CD4-positive, alpha-beta T cell treated with Interleukin-6 at 100 ng/mL for 8 hours (primary cell): Measurements from ENCODE around the gene NPHP4.

Source experiments
- DNase-seq: peaks from one replicate; pipeline ENCODE4 v3.0.0-alpha.2; 2020; ENCODE audit warnings: mixed read lengths, low spot score

NPHP4 gene

DNA sequence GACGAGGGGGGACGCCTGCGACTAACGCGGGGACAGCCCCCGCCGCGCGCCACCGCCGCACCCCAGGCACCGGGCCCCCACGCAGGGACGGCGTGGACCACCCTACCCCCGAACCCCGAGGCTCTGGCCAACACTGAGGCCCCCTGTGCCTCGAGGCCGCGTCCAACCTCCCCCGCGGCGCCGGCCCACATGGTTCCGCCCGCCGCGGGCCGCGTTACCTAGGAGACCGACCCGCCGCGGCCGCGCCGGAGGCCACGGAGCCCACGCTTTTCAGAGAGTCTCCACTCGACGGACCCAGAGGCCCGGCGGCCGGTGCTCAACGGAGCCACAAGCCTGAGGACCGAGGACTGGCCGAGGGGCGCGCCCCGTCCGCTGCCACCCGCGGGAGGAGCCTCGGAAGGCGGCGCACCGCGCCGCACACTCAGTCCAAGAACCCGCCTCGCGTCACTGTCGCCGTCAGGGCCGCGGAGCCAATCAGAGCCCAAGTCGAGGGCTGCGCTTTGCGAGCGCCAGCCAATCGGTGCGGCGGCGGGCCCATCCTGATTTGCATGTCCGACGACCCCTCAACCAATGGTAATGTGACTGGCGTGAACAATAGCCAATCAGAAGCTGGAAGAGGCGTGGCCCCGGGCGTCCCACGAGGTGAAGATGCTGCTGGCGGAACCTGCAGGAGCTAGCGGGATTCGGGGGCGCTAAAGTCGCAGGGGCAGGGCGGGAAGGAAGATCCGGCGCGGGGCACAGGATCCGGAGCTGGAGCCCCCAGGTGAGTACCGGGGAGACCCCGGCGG, at the start of gene NPHP4:
Gene NPHP4, minus strand, starts transcription at position 400 of the 788 bp plus-strand sequence. CDS start 6,136 bp downstream, outside the sequence.
- peak; percentile 99 for DNase-seq

DNA sequence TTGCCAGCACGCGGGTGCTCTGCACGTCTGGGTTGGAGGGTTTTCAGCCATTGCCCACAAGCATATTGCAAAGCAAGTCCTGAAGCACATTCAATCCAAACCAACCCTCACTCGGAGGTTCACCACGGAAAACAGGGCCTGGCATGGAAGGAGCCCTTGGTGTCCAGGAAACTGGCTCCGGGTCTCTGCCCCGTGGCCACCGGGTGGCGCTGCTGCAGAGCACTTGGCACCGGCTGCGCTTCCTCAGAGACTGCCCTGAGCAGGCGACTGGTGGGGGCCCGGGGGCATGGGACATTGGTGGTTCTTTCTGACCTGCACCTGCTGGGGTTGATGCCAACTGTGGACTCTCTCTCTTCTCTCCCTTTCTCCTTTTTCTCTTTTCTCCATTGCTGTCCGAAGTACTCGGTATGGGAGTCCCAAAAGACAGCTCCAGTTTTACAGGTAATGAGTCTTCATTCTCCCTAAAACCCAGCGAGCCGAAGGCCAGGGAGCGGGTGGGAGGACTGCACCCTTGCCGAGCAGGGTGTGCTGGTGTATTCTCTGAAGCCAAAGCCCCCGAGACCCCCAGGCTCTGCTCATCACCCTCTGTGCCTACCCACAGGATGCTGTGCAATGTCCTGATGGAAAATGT, 49.3 kb upstream of the NPHP4 start:
- DNase-seq, result no peak

DNA sequence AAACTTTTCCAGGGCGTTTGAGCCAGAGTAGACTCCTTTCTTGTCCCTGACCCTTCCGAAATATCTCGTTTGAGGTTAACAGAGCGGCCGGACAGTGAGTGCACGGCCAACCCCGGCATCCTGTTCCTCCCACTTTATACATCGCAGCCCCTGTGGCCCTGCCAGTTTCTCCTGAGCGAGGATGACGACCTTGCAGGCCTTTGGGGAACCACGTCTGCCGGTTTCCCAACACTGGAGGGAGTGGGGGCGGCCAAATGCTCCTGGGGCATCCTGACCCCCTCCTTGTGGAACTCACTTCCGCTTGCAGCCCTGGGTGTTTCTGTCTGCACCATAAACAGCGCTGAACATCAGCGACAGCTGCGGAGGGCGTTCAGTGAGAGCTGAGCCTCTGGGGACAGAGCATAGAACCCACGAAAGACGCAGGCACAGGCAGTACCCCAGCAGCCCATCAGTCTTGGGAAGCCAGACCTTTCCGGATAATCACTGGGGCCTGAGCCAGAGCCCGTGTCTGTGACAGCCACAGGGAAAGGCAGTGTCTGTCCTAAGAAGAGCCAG, 48.7 kb upstream of the NPHP4 start:
- DNase-seq, result no peak

DNA sequence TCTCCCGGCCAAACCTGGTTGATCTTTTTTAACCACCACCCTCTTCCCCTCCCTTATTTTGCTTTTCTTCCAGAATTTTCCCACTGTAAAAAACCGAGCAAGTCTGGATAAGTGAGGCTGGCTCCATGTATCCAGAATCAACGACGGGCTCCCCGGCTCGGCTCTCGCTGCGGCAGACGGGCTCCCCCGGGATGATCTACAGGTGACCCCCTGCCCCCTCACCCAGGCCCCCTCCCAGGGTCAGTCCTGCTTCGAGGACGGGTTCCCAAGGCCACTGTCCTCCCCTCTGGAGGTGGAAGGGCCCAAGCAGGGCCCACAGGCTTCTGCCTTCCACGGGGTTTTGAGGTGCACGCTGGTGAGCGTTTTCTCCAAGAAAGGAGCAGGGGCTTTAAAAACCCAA, 48.2 kb upstream of the NPHP4 start:
- DNase-seq, result no peak

DNA sequence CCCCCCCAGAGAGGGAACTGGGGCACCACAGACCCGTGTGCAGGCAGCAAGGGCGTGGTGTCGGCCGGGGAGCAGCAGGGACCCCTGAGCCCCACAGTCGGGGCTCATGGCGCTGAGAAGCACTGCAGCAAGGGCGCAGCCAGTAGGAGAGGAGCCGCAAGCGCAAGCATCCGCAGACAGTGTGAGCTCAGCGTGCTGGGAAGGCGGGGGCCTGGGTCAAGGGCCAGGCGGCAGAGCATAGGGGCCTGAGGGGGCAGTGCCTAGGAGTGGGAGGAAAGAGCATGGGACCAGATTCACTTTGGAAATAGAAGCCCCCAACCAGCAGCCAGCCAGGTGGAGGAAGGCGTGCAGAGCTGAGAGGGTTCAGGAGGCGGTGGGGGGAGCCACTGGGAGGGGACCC, 46.8 kb upstream of the NPHP4 start:
- no peak for DNase-seq

DNA sequence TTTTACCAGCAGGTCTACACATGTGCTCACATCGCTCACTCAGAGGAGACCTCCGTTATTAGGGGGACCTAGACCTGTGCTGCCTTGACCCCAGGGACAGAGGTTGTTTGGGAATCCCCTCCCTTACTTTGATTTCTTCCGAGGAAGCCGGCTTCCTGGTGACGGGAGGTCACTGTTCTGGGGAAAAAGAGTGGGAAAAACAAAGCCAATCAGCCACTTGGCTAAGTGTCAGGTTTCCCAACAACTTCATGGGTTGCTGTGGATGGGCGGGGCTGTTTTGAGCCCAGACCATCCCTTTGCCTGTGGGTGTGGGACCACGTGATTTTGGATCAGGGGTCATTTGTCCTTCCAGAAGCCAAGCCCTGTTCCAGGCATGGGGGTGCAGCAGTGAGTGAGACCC, 46.4 kb upstream of the NPHP4 start:
- no peak for DNase-seq

DNA sequence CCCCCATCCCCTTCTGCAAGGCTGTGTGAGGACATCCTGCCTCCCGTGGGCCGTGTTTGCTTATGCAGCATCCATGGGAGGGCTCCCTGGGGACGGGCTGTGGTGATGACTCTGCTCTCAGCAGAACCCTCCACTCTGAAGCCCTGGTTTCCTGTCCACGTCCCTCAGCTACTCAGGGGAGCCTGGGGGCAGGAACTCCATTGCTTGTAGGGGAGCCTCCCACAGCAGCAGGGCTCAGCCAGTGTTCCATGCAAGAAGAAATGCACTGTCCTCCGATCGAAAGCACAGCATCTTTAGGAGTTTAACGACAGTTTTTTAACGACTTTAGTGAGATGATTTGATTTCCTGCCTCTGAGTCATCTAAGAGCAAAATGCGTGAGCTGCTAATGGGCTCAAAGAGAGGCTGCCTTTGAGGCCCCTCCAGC, 45.1 kb upstream of the NPHP4 start:
- DNase-seq, result no peak

DNA sequence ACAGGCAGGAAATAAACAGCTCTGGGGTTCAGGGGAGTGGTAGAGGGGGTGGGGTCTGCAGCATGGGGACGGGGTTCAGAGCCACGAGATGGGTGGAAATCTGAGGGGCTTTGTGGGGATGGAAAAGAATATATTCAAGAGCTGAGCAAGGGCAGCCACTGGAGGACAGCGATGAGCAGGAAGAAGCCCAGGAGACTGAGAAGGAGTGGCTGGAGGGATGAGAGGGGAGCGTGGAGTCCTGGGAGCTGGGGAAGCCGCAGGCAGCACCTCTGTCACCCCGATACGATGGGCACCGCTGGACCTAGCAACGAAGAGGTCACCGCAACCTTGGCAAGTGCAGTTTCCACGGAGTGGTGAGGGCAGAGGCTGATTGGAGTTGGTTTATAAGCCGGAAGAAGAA, 43.5 kb upstream of the NPHP4 start:
- no peak for DNase-seq

DNA sequence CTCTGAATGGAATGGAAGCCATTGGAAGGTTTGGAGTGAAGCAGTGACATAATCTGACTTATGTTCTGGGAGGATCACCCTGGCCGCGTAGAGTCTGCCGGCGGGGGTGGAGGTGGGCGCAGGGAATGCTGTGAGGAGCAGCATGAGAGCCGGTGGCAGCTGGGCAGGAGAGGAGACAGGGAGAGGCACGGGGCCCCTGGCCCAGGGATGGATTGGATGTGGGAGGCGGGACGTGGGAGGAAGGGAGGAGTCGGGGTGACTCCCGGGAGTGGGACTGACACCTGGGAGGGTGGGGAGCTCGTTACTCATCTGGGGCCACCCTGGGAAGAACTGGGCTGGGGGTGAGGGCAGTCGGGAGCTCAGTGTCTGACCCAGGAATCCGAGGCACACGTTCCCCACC, 43.1 kb upstream of the NPHP4 start:
- no peak for DNase-seq

DNA sequence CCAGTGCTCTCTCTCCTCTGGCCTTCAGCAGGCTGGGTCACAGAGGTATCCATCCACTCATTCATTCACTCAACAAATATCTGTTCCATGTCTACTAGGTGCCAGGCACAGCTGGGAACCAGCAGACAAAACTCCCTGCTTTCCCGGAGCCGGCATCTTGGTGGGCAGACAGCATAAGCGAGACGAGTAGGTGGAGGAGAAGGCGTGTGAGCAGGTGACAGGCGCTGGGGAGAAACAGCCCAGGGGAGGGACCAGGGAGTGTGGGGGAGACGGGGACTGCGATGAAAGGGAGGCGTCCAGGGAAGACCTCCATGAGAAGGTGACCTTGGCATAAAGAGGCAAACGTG, 42.5 kb upstream of the NPHP4 start:
- no peak for DNase-seq

DNA sequence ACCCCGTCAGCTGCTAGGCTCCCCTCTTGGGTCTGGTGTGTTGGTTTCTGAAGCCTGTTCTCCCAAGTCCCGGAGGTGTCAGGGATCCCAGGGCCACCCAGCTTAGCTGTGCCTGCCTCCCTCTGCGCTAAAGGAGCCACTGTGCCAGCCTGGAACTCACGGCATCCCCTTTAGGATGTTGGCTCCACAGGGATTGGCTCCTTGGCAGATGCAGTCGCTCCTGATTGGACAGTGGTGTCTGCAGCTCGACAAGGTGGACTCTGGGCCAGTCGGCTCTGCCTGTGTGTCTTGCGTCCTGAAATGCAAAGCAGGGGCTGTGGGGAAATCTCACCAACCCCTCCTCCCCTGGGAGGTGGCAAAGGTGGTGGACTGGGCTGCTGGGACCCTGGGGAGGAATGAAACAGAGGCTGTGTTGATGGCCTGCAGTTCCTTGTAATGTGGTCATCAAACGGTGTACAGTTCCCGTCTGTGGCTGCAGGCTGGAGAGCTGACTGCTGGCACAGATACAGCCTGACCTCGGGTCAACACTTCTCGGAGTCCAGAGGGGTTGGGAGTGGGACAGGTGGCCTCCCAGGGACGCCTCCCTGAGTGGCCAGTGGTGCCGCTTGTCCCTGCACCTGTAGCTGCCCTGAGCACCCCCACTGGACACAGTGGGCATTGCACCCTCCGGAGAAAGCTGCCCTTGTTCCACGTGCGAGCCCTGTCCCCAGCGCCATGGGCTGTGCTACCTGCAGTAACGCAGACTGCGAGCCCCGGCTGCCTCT, 41.9 kb upstream of the NPHP4 start:
- peak; percentile 25 for DNase-seq

DNA sequence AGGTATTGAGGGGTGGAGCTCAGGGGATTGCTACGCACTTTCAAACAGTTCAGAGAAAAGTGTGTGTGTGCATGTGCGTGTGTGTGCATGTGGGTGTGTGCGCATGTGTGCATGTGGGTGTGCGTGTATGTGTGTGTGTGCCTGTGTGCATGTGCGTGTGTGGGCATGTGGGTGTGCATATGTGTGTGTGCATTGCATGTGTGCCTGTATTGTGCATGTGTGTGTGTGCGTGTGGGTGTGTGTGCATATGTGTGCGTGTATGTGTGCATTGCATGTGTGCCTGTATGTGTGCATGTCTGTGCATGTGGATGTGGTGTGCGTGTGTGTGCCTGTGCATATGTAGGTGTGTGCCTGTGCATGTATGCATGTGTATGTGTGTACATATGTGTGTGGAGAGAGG, 40.9 kb upstream of the NPHP4 start:
- no peak for DNase-seq

DNA sequence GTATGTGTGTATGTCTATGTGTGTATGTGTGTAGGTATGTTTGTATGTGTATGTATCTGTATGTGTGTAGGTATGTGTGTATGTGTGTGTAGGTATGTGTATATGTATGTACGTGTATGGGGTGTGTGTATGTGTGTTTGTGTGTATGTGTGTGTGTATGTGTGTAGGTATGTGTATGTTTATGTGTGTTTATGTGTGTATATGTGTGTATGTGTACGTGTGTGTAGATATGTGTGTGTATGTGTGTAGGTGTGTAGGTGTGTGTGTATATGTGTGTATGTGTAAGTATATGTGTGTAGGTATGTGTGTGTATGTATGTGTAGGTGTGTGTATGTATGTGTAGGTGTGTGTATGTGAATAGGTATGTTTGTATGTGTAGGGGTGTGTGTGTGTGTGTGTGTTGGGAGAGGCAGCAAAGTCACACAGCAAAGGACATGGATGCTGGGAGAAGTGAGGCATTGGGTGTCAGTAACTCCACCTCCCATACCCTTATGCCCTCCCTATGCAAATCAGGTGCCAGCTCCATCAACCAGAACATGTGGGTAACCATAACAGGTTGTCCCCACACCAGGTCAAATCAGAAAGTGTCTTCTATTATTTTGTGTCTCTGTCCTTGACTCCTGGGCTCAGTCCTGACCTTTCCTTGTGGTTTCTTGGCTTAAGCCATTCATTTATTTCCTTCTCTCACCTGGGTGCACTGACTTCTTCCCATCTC, 38.5 kb upstream of the NPHP4 start:
- DNase-seq, result no peak

DNA sequence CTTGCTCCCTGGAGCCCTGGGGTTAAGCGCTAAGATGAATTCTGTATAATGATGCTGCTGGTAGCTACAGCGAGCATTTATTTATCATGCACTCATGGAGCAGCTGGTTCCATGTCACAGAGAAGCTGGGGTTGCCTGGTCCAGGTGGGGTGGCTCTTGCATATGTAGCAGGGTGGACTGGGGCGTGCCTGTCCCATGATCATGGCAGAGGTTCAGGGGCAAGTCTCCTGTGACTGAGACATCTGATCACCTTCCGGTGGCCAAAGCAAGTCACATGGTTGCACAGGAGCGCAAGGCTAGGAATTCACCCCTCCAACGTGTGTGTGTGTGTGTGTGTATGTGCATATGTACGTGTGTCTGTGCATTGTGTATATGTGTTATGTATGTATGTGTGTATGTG, 37.9 kb upstream of the NPHP4 start:
- no peak for DNase-seq

DNA sequence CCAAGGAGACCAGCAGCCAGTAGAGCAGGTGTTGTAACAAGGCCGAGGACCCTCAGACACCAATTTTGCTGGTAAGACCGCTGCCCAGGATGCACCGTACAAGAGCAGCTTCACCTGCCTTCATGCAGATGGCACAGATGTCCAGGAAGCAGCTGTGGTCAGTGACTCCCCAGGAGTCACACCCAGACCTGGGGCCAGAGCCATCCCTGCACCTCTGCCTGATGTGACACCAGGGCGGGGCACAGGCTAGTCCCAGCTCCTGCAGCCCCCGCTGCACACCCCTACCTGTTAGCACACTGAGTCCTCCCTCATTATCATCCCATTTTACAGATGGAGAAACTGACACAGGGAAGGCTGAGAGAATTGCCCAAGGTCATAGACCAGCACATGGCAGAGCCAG, 37.1 kb upstream of the NPHP4 start:
- no peak for DNase-seq

DNA sequence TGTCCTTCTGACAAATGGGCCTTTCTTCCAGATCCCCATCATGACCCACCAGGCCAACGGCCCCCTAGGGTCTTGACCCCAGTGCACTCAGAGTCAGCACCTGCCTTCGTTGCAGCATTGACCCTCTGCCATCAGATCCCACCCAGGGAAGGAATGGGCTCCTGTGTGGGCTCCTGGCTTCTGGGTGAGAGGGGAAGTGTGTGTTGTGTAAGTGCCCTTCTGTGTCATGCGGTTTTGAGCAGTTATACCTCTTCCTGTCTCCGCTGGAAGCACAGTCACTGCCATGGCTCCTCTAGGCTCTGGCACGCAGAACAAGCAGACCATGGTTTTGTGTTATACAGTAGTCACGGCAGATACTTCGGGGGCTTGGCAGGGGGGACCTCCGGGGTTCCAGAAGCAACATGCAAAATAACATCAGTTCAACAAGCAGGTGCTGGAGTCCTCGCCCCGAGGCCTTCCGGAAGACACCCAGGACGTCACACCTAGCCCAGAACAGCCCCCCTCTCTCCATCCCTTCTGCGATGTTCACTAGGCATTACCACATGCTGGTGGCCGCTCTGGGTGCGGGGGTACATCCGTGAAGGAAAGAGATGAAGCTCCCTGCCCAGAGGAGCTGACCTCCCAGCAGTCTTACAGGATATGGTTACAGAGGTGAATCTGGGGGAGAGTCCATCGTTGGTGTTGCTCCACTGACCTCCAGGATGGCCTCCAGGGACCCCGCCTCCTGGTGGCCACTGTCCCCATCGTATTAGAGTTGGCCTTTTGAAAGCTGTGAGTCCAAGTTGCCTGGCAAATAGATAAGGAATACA, 36.0 kb upstream of the NPHP4 start:
- peak; percentile 74 for DNase-seq

DNA sequence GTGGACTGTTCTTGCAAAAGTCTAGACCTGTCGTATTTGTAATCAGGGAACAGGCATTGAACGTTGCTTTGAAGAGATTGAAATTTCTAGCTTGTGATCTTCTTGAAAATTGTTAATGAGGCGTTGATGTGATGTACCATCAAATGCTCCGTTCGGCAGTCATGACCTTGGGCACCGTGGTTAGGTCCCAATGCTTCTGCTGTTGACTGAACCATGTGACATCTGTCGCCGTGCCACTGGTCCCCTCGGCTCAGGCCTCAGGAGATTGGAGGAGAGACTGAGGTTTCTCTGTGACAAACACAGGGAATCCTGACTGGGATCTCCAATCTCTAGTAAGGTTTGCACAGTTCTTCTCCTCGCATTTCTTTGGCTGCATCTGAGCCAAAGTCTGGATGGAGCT, 35.4 kb upstream of the NPHP4 start:
- no peak for DNase-seq

DNA sequence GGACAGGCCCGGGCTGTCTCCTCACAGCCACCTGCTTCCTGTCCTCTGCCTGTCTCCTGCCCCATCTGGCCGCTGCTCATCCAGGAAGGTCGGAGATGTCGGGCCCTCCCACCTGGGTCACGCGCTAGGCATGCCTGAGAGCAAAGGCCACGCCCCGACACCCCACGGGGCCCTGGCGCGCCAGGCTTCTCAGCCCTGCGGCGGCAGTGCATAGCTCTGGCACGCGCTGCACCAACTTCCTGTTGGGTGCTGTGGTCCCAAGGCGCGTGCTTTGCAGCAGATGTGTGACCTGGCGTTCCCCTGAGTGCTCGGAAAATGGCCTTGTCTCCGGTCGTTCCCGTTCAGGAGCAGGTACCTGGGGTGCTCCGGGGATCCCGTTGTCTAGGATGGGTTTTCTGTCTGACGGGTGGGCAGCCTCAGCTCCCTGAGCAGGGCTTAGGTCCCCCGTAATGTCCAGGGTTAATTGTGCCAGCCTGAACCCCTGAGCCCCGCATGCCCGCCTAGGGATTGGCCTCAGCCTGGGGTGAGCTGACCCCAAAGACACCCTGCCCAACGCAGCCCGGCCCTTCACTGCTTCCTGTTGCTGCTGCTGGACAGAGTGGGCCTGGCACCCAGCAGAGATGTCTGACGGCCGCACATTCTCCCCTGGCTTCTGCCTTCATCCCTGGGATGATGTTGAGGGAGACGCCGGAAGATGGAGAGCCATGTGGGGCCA, 34.0 kb upstream of the NPHP4 start:
- DNase-seq, result peak; percentile 93

DNA sequence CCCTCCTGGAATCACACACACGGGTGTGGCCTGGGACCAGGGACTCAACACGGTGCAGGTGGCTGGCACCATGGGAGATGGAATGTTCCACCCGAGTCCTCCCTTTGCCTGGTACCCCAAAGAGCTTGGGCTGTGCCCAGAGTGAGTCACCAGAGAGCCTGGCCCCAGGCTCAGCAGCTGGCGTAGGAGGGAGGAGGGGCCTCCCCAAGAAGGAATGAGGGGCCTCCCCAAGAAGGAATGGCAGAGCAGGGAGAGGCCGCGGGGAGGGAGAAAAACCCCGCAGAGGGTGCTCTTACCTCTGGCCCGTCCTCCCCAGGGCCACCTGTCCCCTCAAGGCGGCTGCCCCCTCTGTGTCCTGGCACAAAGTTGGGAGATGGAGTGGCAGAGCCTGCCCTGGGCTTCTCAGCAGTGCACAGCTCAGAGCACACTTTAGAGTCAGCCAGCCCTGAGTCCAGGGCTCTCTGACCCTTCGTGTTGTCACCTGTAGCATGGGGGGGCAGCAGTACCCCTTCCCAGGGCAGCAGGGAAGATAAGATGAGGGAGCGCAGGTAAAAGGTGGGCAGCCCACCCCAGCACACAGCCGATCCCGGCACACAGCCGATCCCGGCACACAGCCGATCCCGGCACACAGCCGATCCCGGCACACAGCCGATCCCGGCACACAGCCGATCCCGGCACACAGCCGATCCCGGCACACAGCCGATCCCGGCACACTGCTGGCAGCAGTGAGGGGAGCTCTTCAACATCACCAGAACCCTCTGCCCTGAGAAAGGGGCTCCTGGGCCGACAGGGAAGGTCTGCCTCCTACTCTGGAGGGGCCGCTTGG, 33.3 kb upstream of the NPHP4 start:
- no peak for DNase-seq

DNA sequence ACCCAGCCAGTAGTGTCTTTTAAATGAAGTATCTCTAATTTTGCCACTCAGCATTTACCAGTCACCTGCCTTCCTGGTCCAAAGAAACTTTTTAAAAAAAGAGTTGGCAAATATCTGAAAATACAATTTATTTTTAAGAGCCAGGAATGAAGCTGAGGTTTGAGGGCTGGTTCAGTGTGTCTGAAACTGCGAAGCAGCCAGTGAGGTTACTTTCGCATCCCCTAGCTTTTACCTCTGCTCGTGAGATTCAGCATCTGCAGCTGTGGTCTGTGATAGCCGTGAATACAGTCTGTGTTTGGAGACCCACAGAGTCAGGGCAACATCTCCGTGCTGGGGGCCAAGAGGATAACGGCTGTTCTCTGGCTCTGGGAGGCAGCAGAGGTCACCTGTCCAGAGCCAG, 32.2 kb upstream of the NPHP4 start:
- DNase-seq, result no peak
